Left forelimb (tissue), 1 donor: ENCODE measurements around the gene TMEM88.

Experiments used
- DNase-seq: peaks from one replicate; pipeline ENCODE4 v3.0.0-alpha.2; 2018; ENCODE audit warnings: low spot score

The TMEM88 gene

GRCh38 chr17:7884581-7885366 is 29.9 kb downstream of the TMEM88 start:
- DNase-seq: no peak

DNA sequence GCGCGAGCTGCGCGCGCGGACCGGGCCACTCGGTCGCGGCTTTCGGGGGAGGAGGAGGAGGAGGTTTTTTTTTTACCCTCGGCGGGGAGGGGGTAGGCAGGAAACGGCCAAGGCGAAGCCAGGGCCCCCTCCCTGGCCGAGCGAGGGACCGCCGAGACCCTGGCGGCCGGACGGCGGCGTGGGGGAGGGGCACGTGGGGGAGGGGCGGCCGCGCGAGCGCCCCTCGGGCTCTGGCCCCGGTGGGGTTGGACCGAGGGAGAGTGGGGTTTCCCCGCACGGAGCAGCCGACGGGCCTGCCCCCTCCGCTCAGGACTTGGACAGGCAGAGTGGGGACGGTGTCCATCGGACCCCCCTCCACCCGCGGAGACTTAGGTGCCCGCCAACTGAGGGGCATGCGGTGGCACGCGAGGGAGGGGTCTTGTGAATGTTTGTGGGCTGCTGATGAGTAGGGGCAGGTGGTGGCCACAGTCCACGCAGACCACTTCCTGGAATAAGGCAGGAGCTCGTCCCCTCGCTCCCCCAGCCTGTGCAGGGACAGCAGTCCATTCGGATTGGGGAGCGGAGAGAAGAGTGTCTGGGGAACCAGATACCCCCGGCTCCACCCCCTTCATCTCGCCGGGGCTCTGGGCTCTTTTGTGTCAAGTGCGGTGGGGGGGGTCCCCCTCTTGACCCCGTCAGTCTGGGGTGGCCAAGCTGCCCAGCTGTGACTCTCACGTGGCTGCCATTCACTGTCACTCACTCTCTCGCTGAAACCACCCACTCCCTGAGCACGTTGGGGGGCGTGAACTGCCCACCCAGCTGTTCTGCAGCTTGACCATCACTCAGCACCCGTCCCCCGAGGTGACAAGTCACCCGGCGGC is 30.7 kb downstream of the TMEM88 start:
- peak; percentile 78 for DNase-seq

DNA sequence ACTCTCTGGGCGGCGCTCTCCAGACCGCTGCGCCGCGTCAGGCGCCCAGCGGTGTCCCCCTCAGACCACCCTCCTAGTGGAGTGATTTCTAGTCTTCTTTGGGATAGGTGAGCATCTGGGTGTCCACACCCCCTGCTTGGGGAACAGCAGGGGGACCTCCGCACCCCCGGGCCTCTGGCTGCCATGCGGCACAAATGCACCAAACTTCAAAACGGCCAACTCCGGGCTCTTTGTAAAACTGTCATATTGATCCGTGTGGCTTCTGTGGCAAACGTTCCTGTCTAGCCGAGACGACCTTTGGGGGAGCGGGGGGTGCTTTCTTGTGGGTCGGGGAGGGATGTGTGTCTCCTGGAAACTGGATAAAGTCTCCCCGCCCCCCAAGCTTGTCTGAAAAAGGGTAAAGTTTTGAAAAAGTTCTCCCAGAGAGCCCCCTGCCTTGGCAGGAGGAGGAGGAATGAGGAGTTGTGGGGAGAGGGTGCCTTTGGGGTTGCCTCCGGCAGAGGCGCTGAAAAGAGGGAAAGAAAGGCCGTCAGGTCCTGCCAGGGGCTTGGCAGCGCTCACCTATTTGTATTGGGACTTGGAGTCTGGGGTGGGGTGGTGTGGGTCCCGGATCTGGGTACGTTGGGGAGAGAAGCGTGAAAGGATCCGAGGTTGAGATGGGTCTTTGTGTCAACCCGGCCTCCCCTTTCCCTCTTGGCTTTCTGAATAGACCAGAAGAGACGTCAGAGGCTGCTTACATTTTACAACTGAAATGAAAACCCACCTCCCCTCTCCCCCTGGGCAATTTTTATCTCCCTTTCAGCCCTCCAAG is 31.6 kb downstream of the TMEM88 start:
- DNase-seq: no peak

- DNase-seq: no peak
Measured at GRCh38 chr17:7887038-7887481, 32.2 kb downstream of the TMEM88 start.

- peak; percentile 95 for DNase-seq
Measured at GRCh38 chr17:7887482-7888183, 32.8 kb downstream of the TMEM88 start.

GRCh38 chr17:7888184-7888920 is 33.5 kb downstream of the TMEM88 start, which contains the start of gene CHD3:
Gene CHD3 (plus strand): TSS chr17:7888789. CDS start chr17:7889001, 212 bp downstream.
- no peak for DNase-seq

GRCh38 chr17:7889166-7889955 is 34.5 kb downstream of the TMEM88 start:
- DNase-seq: peak; percentile 92

DNA sequence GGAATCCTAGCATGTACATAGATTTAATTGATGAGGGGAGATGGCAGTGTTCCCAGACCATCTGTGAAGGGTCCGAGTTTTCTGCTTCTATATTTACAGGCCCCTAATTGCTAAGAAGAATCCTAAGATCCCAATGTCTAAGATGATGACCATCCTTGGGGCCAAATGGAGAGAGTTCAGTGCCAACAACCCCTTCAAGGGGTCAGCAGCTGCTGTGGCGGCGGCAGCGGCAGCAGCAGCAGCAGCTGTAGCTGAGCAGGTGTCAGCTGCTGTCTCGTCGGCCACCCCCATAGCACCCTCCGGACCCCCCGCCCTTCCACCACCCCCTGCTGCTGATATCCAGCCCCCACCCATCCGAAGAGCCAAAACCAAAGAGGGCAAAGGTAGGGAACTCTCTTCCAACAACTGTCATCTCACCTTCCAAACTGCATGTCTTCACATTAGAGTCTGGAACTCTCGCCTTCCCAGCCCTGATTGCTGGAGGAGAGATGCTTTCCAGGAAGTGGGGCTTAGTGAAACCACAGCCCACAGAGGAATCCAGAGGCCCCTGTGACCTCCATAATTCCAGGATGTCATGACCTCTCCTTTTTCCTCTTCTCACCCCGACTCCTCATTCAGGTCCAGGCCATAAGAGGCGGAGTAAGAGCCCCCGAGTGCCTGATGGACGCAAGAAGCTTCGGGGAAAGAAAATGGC is 38.5 kb downstream of the TMEM88 start:
- DNase-seq: no peak

GRCh38 chr17:7894226-7894625 is 39.4 kb downstream of the TMEM88 start:
- DNase-seq: no peak

DNA sequence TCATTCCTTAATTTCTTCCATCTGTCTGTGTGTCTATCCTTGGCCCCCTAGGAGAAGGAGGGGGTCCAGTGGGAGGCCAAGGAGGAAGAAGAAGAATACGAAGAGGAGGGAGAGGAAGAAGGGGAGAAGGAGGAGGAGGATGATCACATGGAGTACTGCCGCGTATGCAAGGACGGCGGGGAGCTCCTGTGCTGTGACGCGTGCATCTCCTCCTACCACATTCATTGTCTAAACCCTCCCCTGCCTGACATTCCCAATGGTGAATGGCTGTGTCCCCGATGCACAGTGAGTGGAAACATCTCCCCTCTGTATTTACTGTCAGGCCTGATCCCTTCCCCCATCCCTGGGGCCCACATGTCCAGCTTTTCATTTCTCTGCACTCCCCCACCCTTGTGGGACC is 40.0 kb downstream of the TMEM88 start:
- DNase-seq: no peak

GRCh38 chr17:7897090-7897489 is 42.2 kb downstream of the TMEM88 start:
- no peak for DNase-seq

DNA sequence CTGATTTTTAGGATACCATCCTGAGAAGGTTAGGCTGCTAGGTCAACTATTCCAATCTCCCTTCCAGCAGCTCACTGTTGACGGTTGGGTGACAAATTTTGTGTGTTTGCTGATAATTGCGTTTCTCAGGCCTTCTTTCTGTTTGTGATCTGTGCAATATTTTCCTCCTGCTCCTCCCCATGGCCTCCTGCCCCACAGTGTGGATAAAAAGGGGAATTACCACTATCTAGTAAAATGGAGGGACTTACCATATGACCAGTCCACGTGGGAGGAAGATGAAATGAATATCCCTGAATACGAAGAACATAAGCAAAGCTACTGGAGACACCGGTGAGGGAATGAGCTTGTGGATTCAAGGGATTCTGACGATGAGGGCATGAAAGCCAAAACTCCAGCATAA is 42.9 kb downstream of the TMEM88 start:
- DNase-seq: no peak

DNA sequence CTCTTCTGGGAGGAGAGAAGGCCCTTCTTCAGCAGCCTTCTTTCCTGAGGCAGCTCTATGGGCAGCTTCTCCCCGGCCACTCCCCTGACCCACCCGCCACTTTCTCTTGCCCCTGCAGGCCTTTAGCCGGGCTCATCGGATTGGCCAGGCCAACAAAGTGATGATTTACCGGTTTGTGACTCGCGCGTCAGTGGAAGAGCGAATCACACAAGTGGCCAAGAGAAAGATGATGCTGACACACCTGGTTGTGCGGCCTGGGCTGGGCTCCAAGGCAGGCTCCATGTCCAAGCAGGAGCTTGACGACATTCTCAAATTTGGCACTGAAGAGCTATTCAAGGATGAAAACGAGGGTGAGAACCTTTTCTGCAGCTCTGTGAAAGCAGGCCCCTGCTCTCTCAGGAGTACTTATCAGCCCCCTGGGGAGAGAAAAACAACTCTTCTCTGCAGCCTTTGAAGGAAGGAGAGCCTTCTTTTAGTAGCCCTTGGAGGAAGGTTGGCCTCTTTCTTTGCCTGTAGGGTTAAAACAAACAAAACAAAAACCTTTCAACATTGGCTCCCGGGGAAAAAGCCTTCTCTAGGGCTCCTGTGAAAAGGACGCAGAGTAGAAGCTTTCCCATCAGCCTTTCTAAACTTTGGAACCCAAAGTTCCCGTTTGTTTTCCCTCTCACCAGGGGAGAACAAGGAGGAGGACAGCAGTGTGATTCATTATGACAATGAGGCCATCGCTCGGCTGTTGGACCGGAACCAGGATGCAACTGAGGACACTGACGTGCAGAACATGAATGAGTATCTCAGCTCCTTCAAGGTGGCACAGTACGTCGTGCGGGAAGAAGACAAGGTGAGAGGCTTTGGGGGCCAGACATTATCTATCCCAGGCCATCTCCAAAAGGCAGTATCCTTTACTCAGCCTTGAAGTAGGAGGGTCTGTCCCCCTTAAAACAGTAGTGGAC is 48.6 kb downstream of the TMEM88 start:
- DNase-seq: no peak
